ENCODE data around the gene AFAP1.
A peak's percentile ranks its signal among the peaks of the same experiment; 100 is the strongest.

Gene AFAP1

DNA sequence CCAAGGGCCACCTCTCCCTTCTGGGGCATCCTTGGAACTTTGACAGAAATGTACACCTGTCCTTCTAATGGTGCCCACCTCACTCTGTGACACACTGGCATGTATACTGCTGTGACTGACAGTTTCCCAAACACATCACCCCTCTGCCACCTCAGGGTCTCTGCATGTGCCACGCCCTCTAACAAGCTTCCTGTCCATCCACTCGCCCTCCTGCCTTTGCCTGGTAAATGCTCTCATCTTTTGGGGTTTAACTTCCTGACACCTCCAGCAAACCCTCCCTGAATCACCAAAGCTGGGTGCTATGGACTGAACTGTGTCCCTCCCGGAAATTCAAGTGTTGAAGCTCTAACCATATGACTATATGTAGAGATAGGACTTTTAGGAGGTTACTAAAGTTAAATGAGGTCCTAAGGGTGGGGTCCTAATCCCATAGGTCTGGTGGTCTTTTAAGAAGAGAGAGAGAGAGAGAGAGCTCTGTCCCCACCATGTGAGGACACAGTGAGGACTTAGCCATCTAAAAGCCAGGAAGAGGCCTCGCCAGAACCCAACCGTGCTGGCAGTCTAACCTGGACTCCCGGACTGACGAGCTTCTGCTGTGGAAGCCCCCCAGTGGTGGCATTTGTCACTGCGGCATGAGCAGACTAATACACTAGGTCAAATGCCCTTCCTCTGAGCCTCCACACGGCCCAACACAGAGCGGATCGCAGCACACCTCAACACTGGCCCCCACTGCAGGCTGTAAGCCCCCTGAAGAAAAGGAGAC is 95.6 kb downstream of the AFAP1 start:
- peak; percentile 35 for DNase-seq (ENCODE audit: low read depth, low spot score)

DNA sequence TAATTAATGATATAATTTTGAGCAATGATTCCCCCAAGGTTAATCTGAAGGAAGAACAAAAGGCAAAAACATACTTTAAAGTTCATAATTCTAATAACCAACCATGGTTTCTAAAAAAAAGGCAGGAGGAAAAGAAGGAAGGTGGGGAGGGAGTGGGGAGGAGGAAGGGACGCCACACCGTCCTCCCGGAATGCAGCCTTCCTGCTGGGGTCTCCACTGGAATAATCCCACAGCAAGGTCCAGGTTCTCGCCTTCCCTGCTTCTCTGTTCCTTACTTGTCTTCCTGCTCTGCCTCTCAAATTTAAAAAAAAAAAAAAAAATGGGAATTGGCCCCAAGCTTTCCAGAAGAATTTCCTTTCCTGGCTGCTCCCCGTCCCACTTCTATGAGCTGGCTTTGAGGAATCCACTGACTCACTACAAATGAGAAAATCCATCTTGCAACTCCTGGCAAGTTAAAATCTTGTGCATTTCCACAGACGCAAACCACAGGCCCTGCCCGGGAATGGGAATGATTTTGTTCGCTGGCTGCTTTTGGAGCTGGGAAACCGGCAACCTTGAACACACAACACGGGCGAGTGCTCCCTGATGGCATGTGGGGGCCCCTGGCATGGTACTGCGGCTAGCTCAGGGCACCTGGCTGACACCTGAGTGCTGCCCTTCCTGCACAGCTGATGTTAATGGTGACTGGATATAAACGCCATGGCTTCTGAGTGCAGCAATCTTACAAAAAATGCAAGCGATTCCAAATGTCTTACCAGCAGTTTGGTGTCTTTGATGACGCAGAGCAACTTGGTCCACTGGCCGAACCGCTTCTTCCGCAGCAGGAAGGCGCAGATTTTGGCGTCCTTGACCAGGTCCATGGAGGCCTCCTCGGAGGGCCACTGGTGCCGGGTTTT is 97.0 kb downstream of the AFAP1 start:
- DNase-seq (ENCODE audit: low read depth, low spot score): no peak

DNA sequence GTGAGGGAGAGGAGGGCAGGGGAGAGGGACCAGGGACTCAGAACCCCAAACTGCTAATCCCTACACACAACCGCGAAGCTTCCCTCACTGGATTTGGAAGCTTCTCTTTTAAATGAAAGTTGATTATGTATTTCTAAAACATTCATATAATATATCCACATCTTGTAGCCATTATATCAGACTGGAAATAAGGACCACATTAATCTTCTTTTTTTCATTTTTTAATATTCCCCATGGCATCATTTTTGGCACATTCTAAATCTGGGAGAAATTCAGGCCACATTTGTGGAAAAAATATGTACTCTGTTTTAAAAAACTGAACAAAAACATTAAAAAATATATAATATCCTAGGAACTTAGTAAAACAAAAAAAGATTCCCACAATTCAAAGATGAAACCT is 97.8 kb downstream of the AFAP1 start:
- no peak for DNase-seq (ENCODE audit: low read depth, low spot score)

DNA sequence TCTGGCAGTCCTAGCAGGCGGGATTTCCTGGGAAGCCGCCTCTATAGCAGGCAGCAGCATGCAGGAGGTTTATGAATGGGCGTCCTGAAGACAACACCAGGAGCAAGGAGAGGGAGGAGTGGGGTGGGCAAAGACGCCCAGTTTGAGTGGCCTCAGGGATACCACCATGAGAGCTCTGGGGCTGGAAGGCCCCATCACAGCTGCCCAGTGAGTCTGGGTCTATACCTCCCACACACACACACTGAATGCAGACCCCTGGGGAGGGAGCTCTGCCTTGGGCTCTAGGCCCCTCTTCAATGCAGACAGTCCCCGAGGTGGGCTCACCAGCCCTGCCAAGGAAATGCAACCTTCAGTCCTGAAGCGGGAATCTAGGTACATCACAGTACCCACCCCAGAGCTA is 98.6 kb downstream of the AFAP1 start:
- no peak for DNase-seq (ENCODE audit: low read depth, low spot score)

DNA sequence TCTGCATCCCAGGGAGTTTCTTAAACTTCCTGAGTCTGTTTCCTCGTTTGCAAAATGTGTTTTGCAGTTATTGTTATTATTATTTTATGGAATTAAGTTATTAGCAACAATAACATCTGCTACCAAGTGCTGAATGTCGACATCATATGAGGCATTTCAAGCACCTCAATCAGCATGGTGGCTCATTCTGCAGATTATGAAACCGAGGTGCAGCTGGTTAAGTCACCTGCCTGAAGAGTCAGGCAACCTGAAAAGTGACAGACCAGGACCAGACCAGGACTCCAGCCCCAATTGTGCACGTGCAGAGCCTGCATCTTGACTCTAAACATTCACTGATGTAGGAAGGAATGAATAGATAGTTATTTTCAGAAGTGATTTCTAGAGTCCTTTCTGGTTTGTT is 99.8 kb downstream of the AFAP1 start:
- no peak for DNase-seq (ENCODE audit: low read depth, low spot score)

DNA sequence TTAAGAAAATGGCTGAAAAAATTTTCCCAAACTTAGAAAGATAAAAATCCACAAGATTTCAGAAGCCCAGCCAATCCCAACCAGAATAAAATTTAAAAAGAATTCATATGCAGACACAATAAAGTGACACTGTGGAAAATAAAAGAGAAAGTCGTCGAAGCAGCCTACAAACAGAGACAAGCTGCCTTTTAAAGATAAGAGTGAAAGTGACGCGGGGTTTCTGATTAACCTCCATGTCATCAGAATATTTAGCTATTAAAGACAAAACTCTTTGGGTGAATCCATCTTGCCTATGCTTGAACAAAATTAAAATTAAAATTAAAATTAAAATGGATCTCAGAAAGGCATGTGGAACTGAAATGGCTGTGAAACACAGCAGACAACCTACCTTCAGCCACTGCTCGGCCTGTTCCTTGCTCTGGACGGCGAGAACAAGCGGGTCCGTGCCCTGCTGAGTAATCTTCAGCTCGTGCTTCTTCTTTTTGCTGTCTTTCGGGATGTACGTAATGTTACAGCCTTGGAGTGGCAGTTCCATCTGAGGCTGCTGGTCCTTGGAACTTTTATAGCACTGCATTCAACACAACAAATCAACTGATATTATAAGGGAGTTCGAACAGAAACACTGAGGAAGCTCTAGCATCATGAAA is 101.4 kb downstream of the AFAP1 start:
- DNase-seq (ENCODE audit: low read depth, low spot score): no peak

DNA sequence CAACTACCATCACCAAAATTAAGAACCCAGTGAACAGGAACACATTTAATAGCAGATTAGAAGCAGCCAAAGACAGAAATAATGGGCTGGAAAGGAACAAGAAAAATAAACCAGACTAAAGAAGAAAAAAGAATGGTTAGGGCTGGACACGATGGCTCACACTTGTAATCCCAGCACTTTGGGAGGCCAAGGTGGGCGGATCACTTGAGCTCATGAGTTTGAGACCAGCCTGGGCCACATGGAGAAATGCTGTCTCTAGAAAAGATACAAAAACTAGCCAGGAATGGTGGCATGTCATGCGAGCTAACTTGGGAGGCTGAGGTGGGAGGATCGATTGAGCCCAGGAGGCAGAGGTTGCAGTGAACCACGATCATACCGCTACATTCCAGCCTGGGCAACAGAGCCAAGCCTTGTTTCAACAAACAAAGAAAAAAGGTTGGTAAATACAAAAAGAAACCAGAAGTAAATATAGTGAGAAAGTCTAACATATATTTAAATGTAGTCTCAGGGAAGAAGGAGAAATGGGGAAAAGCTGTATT is 102.0 kb downstream of the AFAP1 start:
- no peak for DNase-seq (ENCODE audit: low read depth, low spot score)

DNA sequence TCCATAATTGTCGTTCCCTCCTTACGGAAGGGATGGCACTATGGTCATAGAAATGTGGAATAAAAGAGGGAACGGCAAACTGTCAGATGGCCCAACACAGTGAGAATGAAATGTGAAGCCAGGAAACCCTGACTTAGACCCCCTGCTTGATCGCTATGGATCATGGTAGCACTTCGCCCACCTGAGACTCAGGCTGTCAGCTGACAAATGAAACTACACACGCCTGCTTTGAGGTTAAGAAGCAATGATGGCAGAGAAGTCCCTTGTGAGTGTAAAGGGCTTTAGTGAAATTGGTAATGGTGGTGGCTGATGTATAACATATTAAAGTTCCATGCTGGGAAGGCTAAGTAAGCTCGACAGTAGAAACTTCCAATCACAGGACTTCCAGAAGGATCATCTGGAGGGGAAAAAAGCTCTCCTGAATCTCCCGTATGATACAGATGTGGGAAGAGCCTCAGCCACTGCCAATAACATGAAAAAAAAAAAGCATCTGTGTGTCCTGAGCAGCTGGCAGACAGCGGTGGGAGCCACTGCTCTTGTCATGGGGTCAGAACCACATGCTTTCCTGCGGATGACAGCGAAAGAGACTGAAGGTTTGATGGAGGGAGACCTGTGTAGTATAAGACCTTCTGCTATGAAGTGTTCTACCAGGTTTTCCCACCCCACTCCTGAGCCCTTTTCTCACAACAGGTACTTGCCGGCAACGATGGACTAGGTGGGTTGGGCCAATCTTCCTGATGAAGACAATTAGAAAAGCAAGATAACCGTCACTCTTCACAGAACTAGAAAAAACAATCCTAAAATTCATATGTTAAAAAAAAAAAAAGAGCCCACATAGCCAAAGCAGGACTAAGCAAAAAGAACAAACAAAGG is 107.6 kb downstream of the AFAP1 start:
- DNase-seq (ENCODE audit: low read depth, low spot score): no peak

DNA sequence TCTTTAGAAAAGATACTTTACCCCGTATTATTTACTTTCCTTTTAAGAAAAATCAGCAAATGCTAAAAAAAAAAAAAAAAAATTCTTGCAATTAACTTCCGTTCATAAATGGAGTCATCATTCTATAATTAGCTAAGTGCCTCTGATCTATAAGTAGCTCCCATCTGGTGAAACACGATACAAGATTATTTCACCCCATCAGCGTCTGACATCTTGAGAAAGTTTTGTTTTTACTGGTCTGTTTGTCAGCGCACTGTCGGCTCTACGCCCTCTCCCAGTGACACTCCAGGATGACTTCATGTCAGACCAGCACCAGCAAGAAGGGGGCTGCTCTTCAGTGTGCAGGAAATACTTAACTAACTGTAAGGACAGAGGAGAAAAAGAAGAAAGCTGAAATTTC is 108.3 kb downstream of the AFAP1 start:
- no peak for DNase-seq (ENCODE audit: low read depth, low spot score)

DNA sequence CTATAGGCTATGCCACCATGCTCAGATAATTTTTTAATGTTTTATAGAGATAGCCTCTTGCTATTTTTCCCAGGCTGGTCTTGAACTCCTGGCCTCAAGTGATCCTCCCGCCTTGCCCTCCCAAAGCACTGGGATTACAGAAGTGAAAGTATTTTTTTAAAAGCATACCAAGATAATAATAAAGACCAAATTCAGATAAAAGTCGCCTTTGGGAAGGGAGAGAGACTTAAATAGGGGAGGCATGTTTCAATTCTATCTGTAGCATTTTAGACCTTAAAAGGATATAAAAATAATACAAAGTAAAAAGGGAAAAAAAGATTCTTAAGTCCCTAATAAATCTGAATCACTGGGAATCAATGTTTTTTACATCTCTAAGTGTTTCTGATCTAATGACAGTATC is 108.9 kb downstream of the AFAP1 start:
- no peak for DNase-seq (ENCODE audit: low read depth, low spot score)

DNA sequence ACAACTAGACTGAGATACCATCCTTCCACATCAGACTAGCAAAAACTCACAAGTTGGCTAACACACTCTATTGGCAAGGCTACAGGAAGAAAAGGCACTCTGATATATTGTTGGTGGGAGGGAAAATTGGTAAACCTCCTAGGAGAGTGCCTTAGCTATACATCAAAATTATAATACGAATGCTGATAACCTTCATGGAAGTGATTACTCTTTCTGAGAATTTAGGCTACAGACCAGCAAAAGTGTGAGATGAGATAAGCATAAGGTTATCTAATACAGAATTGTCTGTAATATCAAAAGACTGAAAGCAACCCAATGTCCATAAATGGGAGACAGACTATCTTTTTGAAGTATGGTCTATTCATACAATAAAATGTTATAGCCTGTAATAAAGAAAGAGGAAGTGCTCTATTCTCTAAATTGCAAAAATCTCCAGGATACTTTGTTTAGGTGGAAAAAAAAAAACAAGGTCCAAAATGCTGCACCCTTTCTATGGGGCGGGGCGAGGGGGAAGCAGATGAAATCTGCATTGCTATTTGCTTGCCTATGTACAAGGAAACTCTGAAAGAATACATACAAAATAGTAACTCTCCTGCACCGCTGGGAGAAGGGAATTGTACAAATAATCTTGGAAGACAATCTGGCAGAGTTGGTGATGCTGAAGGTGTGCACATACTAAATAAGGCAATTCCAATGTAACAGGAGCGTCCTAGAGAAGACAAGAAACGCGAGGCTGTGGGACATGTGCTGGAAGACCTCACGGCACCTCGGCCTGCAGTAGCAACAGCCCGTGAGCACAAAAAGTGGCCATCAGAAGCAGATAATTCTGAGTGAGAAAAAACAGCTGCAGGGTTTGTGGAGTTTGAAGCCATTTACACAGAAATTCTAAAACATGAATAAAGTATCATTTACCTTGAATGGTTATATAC is 109.7 kb downstream of the AFAP1 start:
- DNase-seq (ENCODE audit: low read depth, low spot score): no peak

DNA sequence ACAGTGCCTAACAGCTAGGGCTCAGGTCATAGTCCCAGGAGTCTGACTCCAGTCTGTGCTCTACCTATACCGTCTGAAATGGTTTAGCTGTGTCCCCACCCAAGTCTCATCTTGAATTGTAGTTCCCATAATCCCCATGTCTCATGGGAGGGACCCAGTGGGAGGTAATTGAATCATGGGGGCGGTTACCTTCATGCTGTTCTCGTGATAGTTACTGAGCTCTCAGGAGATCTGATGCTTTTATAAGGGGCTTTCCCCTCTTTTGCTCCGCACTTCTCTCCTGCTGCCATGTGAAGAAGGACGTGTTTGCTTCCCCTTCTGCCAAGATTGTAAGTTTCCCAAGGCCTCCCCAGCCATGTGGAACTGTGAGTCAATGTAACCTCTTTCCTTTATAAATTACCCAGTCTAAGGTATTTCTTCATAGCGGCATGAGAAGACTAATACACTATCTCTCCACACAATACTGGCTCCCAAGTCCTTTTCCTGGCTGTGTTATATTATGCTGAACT is 110.8 kb downstream of the AFAP1 start:
- DNase-seq (ENCODE audit: low read depth, low spot score): no peak

DNA sequence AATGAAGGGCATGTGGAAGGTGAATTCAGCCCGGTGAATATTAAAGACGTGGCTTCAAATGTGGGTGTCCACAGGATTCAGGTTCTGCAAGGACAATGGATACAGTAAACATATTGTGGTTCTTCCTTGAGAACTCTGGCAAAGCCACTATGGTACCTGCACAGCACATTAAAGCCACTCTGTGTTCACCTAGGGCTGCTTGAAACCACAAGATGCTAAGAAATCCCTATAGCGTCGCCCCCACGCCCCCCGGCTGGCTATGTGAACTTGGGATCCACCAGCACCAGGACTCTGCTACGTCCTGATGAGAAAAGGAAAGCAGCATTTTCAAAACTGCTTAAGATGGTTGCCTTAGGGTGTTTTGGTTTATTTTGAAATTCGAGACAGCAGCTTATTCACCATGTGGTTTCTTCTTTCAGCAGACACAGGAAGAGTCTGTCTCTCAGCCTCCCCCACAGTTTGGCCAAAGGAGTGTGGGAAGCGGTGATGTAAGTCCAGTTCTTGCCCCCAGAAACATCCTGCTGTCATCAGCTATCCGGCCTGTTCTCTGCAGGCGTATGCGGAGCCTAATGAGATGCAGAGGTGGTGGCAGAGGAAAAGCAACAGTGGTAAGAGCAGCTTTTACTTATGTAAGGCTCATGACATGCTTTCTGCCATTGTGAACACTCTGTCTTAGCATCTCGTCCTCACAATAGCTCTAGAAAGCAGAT is 111.5 kb downstream of the AFAP1 start:
- no peak for DNase-seq (ENCODE audit: low read depth, low spot score)

DNA sequence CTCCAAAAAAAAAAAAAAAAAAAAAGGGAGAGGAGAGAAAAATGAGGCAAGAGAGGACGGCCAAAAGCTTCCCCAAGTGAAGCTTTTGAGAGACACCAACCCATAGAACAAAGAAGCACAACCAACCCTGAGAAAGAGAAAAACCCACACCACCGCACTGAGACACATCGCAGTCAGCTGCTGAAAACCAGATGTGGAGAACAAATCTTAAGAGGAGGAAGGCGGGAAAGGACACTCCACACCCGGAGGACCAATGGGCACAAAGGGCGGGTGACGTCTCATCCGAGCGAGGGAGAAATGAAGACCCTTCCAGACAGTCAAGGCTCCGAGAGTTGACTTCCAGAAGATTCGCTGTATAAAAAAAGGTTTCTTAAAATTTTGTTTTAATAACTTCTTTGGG is 112.1 kb downstream of the AFAP1 start:
- no peak for DNase-seq (ENCODE audit: low read depth, low spot score)

DNA sequence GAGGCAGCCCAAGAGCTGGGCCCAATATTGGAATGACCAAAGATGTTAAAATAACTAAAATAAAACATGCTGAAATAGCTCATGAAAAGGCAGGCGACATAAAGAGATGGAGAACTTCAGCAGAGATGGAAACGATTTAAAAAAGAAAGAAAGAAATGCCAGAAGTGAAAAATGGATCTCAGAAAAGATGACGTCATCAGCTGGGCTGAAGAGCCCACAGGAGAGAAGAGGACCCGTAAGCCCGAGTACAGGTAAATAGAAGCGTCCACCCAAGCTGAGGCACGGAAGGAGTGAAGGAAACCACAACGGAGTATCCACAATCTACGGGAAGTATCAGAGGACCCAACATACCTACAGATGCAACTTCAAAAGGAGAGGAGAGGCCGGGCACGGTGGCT is 112.8 kb downstream of the AFAP1 start:
- no peak for DNase-seq (ENCODE audit: low read depth, low spot score)

DNA sequence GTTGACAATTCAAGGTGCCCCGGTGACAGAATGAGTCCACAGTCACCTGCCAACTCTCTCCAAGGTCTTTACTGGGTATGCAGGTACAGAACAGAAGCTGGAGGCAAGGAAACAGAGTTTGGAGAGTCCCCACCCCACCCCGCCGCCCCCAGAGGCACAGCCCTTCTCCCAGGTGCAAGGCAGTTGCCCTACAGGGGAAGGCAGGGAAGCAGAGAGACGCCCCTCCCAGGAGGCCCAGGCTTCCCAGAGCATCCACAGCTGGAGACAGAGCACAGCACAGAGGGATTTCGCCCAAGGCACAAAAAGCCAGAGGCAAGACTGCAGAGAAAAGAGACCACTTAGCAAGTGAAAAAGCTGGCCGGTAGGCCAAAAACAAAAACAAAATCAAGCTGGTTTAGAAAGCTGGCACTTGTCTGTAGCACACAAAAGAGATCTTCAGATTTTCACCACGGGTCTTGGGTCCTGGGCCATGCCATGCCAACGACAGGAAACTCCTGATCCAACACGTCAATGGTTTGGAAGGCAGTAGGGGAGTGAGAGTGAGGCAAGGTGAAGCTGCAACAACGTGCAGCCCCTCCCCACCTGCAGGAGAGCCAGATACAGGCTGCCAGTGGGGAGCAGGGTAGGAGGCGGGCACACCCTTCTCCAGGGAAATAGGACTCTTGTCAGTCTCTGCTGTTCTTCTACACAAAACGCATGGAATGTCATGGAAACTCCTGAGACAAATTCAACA is 113.3 kb downstream of the AFAP1 start:
- DNase-seq (ENCODE audit: low read depth, low spot score): no peak

DNA sequence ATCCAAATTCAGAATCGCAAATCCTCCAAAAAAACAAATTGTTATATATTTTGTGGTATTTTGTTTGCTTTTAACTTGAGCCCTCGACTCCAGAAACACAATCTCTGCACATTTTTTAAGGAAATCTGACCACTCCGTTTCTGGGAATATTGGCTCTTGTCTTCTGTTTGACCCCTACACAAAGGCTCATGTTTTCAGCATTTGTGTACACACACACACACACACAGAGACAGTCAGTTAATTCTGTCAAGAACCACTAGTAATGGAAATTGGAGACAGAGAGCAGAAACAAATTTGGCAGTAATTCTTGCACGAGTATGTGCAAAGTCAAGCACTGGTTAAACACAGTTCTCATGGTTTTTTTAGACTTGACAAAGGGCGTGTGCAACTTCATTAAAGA is 115.4 kb downstream of the AFAP1 start:
- no peak for DNase-seq (ENCODE audit: low read depth, low spot score)

DNA sequence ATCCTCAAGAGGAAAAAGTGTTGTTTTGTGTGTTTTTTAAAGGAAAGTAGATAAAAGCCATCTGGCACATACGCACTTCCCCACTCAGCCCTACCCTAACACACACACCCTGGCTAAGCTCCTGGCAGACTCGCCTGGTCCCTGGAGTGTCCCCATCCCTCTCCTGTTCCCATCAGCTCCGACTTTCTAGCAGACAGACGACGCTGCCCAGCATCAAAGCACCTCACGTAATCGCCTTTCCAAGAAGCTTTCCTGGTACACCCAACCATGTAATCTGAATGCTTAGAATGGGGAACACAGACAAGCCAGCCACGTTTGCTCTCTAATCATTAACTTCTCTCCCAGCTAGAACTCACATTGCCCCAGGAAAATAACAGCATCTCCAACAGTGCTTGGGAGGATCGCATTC is 116.2 kb downstream of the AFAP1 start:
- no peak for DNase-seq (ENCODE audit: low read depth, low spot score)

DNA sequence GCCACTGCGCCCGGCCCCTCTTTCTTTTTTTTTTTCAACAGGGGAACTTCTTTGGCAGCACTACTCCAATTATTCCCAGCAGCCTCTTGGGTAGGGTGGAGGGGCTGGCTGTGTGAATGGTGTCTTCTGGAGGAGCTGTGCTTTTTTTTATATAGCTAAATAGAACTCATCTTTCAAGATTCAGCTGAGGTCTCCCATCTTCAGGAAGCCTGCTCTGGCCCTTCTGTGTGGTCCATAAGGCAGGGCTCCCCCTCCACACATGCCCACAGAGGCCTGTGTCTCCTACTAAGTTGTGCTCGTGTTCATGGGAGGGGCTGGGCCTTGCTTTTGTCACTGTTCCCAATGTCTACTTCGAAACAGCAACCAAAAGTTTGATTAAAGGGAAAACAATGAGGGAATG is 116.8 kb downstream of the AFAP1 start:
- DNase-seq (ENCODE audit: low read depth, low spot score): no peak
